Fibroblast of lung (primary cell): Measurements from ENCODE around the gene AMIGO1. TPM values are rescaled to one million over a fixed set of nuclear protein-coding genes. Genes with fewer than 3 reads are reported as not detected.

Experiments used
- DNase-seq, 2 donors: peaks; one replicate each; pipeline versions ENCODE4 v3.0.0 to v3.0.0-alpha.2; 2010; ENCODE audit warnings: low read depth in 2 of 2
- H2AFZ ChIP-seq: 2 replicates; pipeline ENCODE4 v1.5.1; 2012; ENCODE audit warnings: low read length, control low read depth, inconsistent platforms
- H3K27ac ChIP-seq: 2 replicates; pipeline ENCODE4 v1.5.1; 2011; ENCODE audit warnings: low read length, control low read depth; ENCODE audit not compliant: insufficient read depth
- H3K27me3 ChIP-seq: 2 replicates; pipeline ENCODE4 v1.5.1; 2011; ENCODE audit warnings: mild to moderate bottlenecking, low read length; ENCODE audit not compliant: control insufficient read depth, insufficient read depth
- H3K36me3 ChIP-seq: 2 replicates; pipeline ENCODE4 v1.5.1; 2011; ENCODE audit warnings: low read length; ENCODE audit not compliant: control insufficient read depth, insufficient read depth
- H3K4me1 ChIP-seq: 2 replicates; pipeline ENCODE4 v1.5.1; 2011; ENCODE audit warnings: low read length; ENCODE audit not compliant: control insufficient read depth, insufficient read depth; ENCODE audit errors: extremely low read depth
- H3K4me2 ChIP-seq: 2 replicates; pipeline ENCODE4 v1.5.1; 2011; ENCODE audit warnings: low read length, control low read depth; ENCODE audit not compliant: insufficient read depth; ENCODE audit errors: extremely low read depth
- H3K4me3 ChIP-seq, 4 experiments: fragments of 200-600 bp in 1 of 4; sonication (generic) in 1 of 4; replicated peaks in 1 of 4; 2 replicates each; pipeline ENCODE4 v1.5.1; 2011 to 2016; ENCODE audit warnings: low read length in 4 of 4, low read depth in 3 of 4, mild to moderate bottlenecking in 3 of 4, control low read depth in 2 of 4, inconsistent platforms in 1 of 4, mixed read lengths in 1 of 4; ENCODE audit not compliant: insufficient read depth in 1 of 4; ENCODE audit errors: control extremely low read depth in 1 of 4
- H3K79me2 ChIP-seq: 2 replicates; pipeline ENCODE4 v1.5.1; 2012; ENCODE audit warnings: mild to moderate bottlenecking, low read length, inconsistent platforms; ENCODE audit not compliant: control insufficient read depth, insufficient read depth
- H3K9ac ChIP-seq: 2 replicates; pipeline ENCODE4 v1.5.1; 2011; ENCODE audit warnings: mild to moderate bottlenecking, low read length, control low read depth; ENCODE audit not compliant: insufficient read depth
- H3K9me3 ChIP-seq: 2 replicates; pipeline ENCODE4 v1.5.1; 2012; ENCODE audit warnings: low read depth, low read length; ENCODE audit not compliant: control insufficient read depth, insufficient read depth
- H4K20me1 ChIP-seq: 2 replicates; pipeline ENCODE4 v1.5.1; 2011; ENCODE audit warnings: low read length; ENCODE audit not compliant: control insufficient read depth, insufficient read depth; ENCODE audit errors: extremely low read depth
- CTCF ChIP-seq, 2 donors: IDR thresholded peaks in 1 of 2; conservative IDR thresholded peaks in 1 of 2; 1 replicate in 1 of 2; 2 replicates in 1 of 2; pipeline ENCODE4 v1.5.1; 2011 to 2012; ENCODE audit warnings: low read length in 2 of 2, control low read depth in 1 of 2, inconsistent platforms in 1 of 2, low read depth in 1 of 2, mild to moderate bottlenecking in 1 of 2
- EZH2 ChIP-seq: IDR thresholded peaks from 2 replicates; pipeline ENCODE4 v1.5.1; 2012; ENCODE audit warnings: low read length, control low read depth, mild to moderate bottlenecking; ENCODE audit errors: missing control alignments
- polyA plus RNA-seq, 2 donors: library from polyadenylated mRNA; depleted of rRNA in 1 of 2; stranded (reverse) in 1 of 2; unstranded in 1 of 2; fragments of >200 nt; gene quantifications; 2 replicates each; pipeline ENCODE4 v1.2.1, GENCODE V29; 2011 to 2012; ENCODE audit warnings: missing spikeins in 1 of 2
- total RNA-seq: library from RNA; depleted of rRNA; stranded (reverse); fragments of >200 nt; gene quantifications from 2 replicates; pipeline ENCODE4 v1.2.1, GENCODE V29; 2014

Gene AMIGO1
- total and polyA plus RNA-seq, 2 donors (not counting 1 experiment from before 2014, with no cell fraction given): 0.57 to 2.5 TPM

GRCh38 chr1:109527098-109527811 lies 17.7 kb upstream of the AMIGO1 start:
- no peak overlapping the region for H3K27ac ChIP-seq
- no peak overlapping the region for H3K4me2 ChIP-seq
- no peak overlapping the region for H3K9ac ChIP-seq
- TF ChIP-seq CTCF (conservative IDR thresholded peaks at IDR 0.05 in 1 of 2, IDR thresholded peaks at IDR 0.05 in 1 of 2; ENCODE audit: low read depth in 1 of 2, low read length in 2 of 2) (no peak), EZH2 (no peak)
- no peak for DNase-seq
- no peaks in the 10 kb centered on the region for H3K36me3 ChIP-seq
- no peaks in the 10 kb centered on the region for H3K9me3 ChIP-seq
- H3K27me3 ChIP-seq: peaks cover 14% of the 10 kb centered on the region
- no peaks in the 10 kb centered on the region for H3K4me1 ChIP-seq
- H3K4me3 ChIP-seq: no peak overlapping the region
- H4K20me1 ChIP-seq: no peaks in the 10 kb centered on the region
- no peak overlapping the region for H2AFZ ChIP-seq
- no peaks in the 10 kb centered on the region for H3K79me2 ChIP-seq

GRCh38 chr1:109523706-109524105 lies 14.2 kb upstream of the AMIGO1 start:
- Histone ChIP-seq H4K20me1 (no peaks in the 10 kb centered on the region), H3K36me3 (no peaks in the 10 kb centered on the region), H3K4me3 (no peak overlapping the region), H3K4me1 (no peaks in the 10 kb centered on the region), H3K4me2 (no peak overlapping the region), H2AFZ (no peak overlapping the region), H3K27ac (no peak overlapping the region), H3K9me3 (no peaks in the 10 kb centered on the region), H3K27me3 (peaks cover 25% of the 10 kb centered on the region), H3K79me2 (no peaks in the 10 kb centered on the region), H3K9ac (no peak overlapping the region)
- no peak for TF ChIP-seq EZH2
- no peak for TF ChIP-seq CTCF (conservative IDR thresholded peaks at IDR 0.05 in 1 of 2, IDR thresholded peaks at IDR 0.05 in 1 of 2; ENCODE audit: low read depth in 1 of 2, low read length in 2 of 2)
- DNase-seq: peak in 1 of 2 donors; percentile 67

- Histone ChIP-seq H3K4me1 (no peaks in the 10 kb centered on the region), H2AFZ (no peak overlapping the region), H3K9me3 (no peaks in the 10 kb centered on the region), H4K20me1 (no peaks in the 10 kb centered on the region), H3K4me2 (no peak overlapping the region), H3K27ac (no peak overlapping the region), H3K4me3 (no peak overlapping the region), H3K27me3 (peaks cover 21% of the 10 kb centered on the region), H3K36me3 (no peaks in the 10 kb centered on the region), H3K79me2 (no peaks in the 10 kb centered on the region), H3K9ac (no peak overlapping the region)
- TF ChIP-seq CTCF (conservative IDR thresholded peaks at IDR 0.05 in 1 of 2, IDR thresholded peaks at IDR 0.05 in 1 of 2; ENCODE audit: low read depth in 1 of 2, low read length in 2 of 2) (no peak), EZH2 (no peak)
- no peak for DNase-seq
Measured at GRCh38 chr1:109522026-109522425, 12.5 kb upstream of the AMIGO1 start.
